Brain microvascular endothelial cell (primary cell): ENCODE data around the gene FNBP1L.

Source experiments
- DNase-seq: peaks from one replicate; pipeline ENCODE4 v3.0.0-alpha.2; 2020
- H3K27ac ChIP-seq: fragments of 250-450 bp; sonication (Bioruptor Pico); 2 replicates; pipeline ENCODE4 v1.5.1; 2020; ENCODE audit warnings: mild to moderate bottlenecking, moderate library complexity
- H3K27me3 ChIP-seq: fragments of 250-450 bp; sonication (Bioruptor Pico); replicated peaks from 2 replicates; pipeline ENCODE4 v1.5.1; 2020; ENCODE audit warnings: mild to moderate bottlenecking
- H3K36me3 ChIP-seq: fragments of 250-450 bp; sonication (Bioruptor Pico); replicated peaks from 2 replicates; pipeline ENCODE4 v1.5.1; 2020; ENCODE audit warnings: mild to moderate bottlenecking
- H3K4me3 ChIP-seq: 2 replicates; pipeline ENCODE4 v1.5.1; 2011; ENCODE audit warnings: low read depth, mild to moderate bottlenecking, control low read depth, low read length, moderate library complexity
- CTCF ChIP-seq: IDR thresholded peaks from 2 replicates; pipeline ENCODE4 v1.5.1; 2011; ENCODE audit warnings: low read depth, mild to moderate bottlenecking, moderate library complexity, low read length, control low read depth, inconsistent platforms; ENCODE audit errors: missing control alignments
- in situ Hi-C: cut with HindIII; loops from 2 replicates; pipeline ENCODE4 v1.10.0; 2017; ENCODE audit warnings: low sequenced_read_pairs, low pct_ligation_motif_present

FNBP1L gene

GRCh38 chr1:93434088-93434487 is 13.8 kb upstream of the FNBP1L start:
- no peaks in the 10 kb centered on the region for H3K36me3 ChIP-seq
- no peak for TF ChIP-seq CTCF
- no peaks in the 10 kb centered on the region for H3K27me3 ChIP-seq
- in situ Hi-C loops, result no loop called here
- DNase-seq, result no peak
- H3K27ac ChIP-seq, result no peak overlapping the region
- no peak overlapping the region for H3K4me3 ChIP-seq

- Histone ChIP-seq H3K4me3 (no peak overlapping the region), H3K36me3 (no peaks in the 10 kb centered on the region), H3K27me3 (no peaks in the 10 kb centered on the region), H3K27ac (no peak overlapping the region)
- DNase-seq, result no peak
- TF ChIP-seq CTCF, result no peak
- in situ Hi-C loops, result no loop called here
These were observed 12.9 kb upstream of the FNBP1L start for GRCh38 chr1:93434987-93435386.

GRCh38 chr1:93435443-93435842 is 12.5 kb upstream of the FNBP1L start:
- no peak overlapping the region for H3K27ac ChIP-seq
- H3K4me3 ChIP-seq, result no peak overlapping the region
- H3K36me3 ChIP-seq, result no peaks in the 10 kb centered on the region
- no peak for TF ChIP-seq CTCF
- in situ Hi-C loops, result no loop called here
- no peaks in the 10 kb centered on the region for H3K27me3 ChIP-seq
- no peak for DNase-seq

- DNase-seq, result no peak
- in situ Hi-C loops, result no loop called here
- Histone ChIP-seq H3K36me3 (no peaks in the 10 kb centered on the region), H3K27me3 (no peaks in the 10 kb centered on the region), H3K4me3 (no peak overlapping the region), H3K27ac (no peak overlapping the region)
- no peak for TF ChIP-seq CTCF
These were observed 11.4 kb upstream of the FNBP1L start for GRCh38 chr1:93436496-93436895.

GRCh38 chr1:93437976-93438605 is 9.8 kb upstream of the FNBP1L start:
- H3K36me3 ChIP-seq, result no peaks in the 10 kb centered on the region
- in situ Hi-C loops, result no loop called here
- DNase-seq, result no peak
- H3K27ac ChIP-seq, result no peak overlapping the region
- H3K27me3 ChIP-seq, result no peaks in the 10 kb centered on the region
- TF ChIP-seq CTCF, result peak; percentile 27
- no peak overlapping the region for H3K4me3 ChIP-seq

GRCh38 chr1:93438716-93439115 is 9.2 kb upstream of the FNBP1L start:
- no peak overlapping the region for H3K4me3 ChIP-seq
- no peak for DNase-seq
- no peaks in the 10 kb centered on the region for H3K36me3 ChIP-seq
- no peaks in the 10 kb centered on the region for H3K27me3 ChIP-seq
- no peak for TF ChIP-seq CTCF
- in situ Hi-C loops, result no loop called here
- no peak overlapping the region for H3K27ac ChIP-seq
